HEK293 (cell line): ENCODE data around the gene C1orf35.

Source experiments
- ZNF501 ChIP-seq: fragments of 450-650 bp; formaldehyde crosslinking; IDR thresholded peaks from 2 replicates; pipeline ENCODE4 v1.5.1; 2016; ENCODE audit warnings: missing biosample characterization, missing genetic modification characterization
- ZNF548 ChIP-seq: fragments of 450-650 bp; formaldehyde crosslinking; IDR thresholded peaks from 2 replicates; pipeline ENCODE4 v1.5.1; 2016; ENCODE audit warnings: missing biosample characterization, missing genetic modification characterization
- ZNF701 ChIP-seq: fragments of 450-650 bp; formaldehyde crosslinking; IDR thresholded peaks from 2 replicates; pipeline ENCODE4 v1.5.1; 2016; ENCODE audit warnings: missing biosample characterization, missing genetic modification characterization
- ZNF76 ChIP-seq: fragments of 450-650 bp; formaldehyde crosslinking; IDR thresholded peaks from 2 replicates; pipeline ENCODE4; 2016; ENCODE audit warnings: low read depth, missing biosample characterization, missing genetic modification characterization, borderline replicate concordance
- TF ChIP-seq, protein P1 (sequence below): fragments of 450-650 bp; formaldehyde crosslinking; IDR thresholded peaks from 2 replicates; pipeline ENCODE4 v1.5.1; 2016; ENCODE audit warnings: missing biosample characterization, missing genetic modification characterization

DNA sequence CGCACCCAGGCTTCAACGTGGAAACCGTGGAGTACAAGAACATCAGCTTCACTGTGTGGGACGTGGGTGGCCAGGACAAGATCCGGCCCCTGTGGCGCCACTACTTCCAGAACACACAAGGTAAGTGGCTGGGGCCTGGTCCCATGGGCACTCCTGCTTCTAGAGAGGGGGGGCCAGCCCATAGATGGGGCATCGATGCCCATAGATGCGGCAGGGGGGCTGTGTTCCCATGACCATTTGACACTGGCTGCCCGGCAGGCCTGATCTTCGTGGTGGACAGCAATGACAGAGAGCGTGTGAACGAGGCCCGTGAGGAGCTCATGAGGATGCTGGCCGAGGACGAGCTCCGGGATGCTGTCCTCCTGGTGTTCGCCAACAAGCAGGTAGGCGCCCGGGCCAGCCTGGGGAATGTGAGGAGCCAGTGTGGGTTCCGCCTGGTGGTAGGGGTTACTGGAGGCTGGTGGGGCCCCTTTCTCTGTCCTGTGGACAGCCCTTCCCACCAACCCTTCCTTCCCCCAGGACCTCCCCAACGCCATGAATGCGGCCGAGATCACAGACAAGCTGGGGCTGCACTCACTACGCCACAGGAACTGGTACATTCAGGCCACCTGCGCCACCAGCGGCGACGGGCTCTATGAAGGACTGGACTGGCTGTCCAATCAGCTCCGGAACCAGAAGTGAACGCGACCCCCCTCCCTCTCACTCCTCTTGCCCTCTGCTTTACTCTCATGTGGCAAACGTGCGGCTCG is 5.6 kb downstream of the C1orf35 start:
- TF ChIP-seq ZNF548 (no peak), ZNF501 (tag by site-specific recombination) (no peak), ZNF76 (tag by site-specific recombination) (no peak), ZNF701 (no peak)
- TF ChIP-seq, protein P1, sequence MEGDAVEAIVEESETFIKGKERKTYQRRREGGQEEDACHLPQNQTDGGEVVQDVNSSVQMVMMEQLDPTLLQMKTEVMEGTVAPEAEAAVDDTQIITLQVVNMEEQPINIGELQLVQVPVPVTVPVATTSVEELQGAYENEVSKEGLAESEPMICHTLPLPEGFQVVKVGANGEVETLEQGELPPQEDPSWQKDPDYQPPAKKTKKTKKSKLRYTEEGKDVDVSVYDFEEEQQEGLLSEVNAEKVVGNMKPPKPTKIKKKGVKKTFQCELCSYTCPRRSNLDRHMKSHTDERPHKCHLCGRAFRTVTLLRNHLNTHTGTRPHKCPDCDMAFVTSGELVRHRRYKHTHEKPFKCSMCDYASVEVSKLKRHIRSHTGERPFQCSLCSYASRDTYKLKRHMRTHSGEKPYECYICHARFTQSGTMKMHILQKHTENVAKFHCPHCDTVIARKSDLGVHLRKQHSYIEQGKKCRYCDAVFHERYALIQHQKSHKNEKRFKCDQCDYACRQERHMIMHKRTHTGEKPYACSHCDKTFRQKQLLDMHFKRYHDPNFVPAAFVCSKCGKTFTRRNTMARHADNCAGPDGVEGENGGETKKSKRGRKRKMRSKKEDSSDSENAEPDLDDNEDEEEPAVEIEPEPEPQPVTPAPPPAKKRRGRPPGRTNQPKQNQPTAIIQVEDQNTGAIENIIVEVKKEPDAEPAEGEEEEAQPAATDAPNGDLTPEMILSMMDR (tag by site-specific recombination): no peak
